Cardiac fibroblast (primary cell): ENCODE results near the gene AFTPH.
A peak's percentile ranks its signal among the peaks of the same experiment; 100 is the strongest.

ENCODE experiments used
- DNase-seq, 2 donors: peaks; one replicate each; pipeline versions ENCODE4 v3.0.0 to v3.0.0-alpha.2; 2010; ENCODE audit warnings: low read depth in 2 of 2
- H3K4me3 ChIP-seq, 2 donors: replicated peaks in 1 of 2; 1 replicate in 1 of 2; 2 replicates in 1 of 2; pipeline ENCODE4 v1.5.1; 2011; ENCODE audit warnings: low read depth in 2 of 2, low read length in 2 of 2, mild to moderate bottlenecking in 2 of 2, moderate library complexity in 1 of 2
- TF ChIP-seq, protein P1 (sequence below): IDR thresholded peaks from one replicate; pipeline ENCODE4 v1.5.1; 2011; ENCODE audit warnings: low read depth, mild to moderate bottlenecking, low read length, inconsistent platforms

AFTPH gene

DNA sequence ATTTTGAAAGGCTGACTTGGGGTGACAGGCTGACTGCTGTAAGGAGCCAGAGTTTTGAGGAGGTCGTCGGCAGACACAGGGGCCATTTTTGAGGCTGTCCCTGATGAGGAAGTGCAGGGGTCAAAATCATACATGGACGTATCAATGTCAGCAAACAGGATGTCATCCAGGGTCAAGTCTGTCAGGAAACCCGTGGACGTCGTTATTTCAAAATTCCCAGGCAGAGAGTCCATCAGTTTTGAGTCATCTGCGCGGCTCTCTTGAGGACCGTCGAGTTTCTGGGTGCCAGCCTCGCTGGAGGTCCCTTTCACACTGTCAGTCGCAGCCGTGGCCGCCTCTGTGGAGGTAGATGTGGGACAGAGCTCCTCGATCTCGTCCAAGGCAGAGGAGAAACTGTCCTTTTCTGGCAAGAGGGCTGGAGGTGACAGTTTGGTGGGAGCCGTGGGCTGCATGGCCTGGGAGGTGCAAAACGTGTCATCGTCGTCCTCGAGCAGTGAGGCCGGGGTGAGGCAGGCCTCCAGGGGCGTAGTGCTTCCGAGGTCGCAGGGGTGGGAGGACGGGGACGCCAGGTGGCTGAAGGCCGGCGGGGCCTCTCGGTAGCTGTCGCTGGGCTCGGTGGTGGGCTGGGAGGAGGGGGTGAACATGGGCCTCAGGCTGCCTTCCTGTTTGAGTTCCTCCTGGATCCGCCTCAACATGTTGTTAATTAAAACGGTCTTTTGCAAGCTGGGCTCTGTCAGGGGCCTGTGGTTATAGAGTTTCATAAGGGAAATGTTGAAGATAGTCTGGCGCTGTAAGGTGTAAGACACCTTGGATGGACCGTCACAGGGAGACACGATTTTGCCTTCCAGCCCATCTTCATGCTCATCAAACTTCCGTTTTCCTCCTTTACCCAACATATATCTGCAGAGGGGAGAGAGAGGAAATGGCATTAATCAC is 112.1 kb downstream of the AFTPH start:
- DNase-seq: no peak
- TF ChIP-seq, protein P1, sequence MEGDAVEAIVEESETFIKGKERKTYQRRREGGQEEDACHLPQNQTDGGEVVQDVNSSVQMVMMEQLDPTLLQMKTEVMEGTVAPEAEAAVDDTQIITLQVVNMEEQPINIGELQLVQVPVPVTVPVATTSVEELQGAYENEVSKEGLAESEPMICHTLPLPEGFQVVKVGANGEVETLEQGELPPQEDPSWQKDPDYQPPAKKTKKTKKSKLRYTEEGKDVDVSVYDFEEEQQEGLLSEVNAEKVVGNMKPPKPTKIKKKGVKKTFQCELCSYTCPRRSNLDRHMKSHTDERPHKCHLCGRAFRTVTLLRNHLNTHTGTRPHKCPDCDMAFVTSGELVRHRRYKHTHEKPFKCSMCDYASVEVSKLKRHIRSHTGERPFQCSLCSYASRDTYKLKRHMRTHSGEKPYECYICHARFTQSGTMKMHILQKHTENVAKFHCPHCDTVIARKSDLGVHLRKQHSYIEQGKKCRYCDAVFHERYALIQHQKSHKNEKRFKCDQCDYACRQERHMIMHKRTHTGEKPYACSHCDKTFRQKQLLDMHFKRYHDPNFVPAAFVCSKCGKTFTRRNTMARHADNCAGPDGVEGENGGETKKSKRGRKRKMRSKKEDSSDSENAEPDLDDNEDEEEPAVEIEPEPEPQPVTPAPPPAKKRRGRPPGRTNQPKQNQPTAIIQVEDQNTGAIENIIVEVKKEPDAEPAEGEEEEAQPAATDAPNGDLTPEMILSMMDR: no peak
- H3K4me3 ChIP-seq: no peak overlapping the region

DNA sequence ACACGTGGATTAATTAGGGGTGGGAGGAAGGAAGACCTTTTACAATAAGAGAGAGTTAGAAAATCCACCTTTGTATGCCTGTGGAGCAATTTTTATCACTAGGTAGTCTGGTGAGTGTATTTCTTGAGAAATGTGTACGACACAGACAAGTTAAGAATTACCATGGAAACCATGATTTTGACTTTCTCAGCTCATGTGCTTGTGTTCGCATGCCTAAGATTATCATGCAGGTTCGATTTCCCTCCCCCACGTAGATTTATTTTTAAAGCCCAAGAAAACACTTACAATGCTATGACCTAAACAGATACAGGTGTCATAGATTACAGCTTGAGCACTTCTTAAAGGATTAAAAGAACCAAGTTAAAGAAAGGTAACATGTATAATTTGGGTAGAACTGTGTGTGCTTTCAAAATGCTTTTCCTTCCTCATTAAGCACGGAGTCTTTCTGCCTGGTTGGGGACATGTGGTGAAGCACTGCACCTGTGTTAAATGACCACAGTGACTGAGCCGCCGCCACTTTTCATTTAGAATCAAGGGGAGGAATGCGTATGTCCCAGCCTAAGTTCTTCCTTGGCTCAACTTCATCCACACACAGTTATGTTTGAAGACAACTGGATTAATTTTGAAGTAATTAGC is 113.0 kb downstream of the AFTPH start:
- no peak overlapping the region for H3K4me3 ChIP-seq
- TF ChIP-seq, protein P1: no peak
- no peak for DNase-seq

DNA sequence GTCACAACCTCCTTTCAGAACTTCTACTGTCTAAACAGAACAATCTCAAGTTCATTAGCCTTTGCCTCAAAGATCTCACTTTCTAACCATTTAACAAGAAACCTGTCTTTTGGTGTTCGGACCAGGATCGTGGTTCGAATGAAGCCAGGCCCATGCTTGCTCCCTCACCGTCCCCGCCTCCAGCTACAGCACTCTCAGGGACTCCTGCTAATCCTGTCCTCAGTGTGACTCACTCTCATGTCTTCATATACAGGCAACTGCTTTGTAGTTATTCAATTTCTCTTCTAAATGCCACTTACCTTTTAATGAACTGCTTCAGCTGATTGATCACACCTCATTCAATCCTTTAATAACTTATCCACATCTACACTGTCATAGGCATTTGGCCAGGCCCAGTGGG is 113.8 kb downstream of the AFTPH start:
- DNase-seq: peak in 1 of 2 donors; percentile 18
- TF ChIP-seq, protein P1: no peak
- no peak overlapping the region for H3K4me3 ChIP-seq

DNA sequence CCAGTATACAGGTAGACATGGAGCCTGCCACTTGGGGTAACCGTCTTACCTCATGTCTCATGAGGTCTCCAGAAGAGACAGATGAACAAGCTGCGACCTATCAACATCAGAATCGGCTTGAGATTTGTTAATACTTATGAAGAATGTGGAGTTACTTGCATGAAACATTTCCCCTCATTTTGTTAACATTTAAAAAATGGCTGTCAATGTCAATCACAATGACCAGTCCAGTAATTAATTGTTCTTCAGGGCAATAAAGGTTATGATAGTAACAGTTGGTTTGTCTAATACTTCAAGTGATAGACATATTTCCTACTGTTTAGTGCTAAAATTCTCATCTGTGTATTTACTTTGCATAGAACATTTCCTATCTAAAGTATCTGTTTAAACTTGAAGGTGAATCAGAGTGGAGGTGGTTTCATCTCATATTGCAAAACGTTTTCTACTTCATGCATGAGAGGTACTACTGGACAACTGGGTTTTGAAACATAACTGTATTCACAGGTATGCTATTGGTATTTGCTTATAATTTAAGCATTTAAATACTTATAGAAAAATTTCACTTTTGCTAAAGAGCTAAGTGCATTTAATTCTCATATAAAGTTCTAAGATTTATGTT is 114.5 kb downstream of the AFTPH start:
- H3K4me3 ChIP-seq: no peak overlapping the region
- DNase-seq: no peak
- TF ChIP-seq, protein P1: no peak

DNA sequence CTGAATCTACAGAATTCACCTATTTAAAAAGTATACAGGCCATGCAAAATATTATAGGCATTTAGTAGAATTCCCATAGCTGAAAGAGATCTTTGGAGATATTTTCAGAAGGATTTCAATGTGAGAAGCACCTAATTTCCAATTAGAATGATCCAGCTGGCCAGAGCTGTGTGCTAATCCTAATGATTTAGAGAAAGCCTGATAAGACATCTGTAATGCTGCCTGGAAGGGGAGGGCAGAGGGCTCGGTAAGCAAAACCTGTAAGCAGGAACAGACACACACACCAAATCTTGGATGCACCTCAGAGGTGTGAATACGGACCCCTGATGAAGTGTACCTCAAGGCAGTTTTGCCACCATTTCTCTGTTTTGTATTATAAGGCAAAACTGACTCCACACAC is 115.6 kb downstream of the AFTPH start:
- no peak for DNase-seq
- no peak overlapping the region for H3K4me3 ChIP-seq
- TF ChIP-seq, protein P1: no peak

DNA sequence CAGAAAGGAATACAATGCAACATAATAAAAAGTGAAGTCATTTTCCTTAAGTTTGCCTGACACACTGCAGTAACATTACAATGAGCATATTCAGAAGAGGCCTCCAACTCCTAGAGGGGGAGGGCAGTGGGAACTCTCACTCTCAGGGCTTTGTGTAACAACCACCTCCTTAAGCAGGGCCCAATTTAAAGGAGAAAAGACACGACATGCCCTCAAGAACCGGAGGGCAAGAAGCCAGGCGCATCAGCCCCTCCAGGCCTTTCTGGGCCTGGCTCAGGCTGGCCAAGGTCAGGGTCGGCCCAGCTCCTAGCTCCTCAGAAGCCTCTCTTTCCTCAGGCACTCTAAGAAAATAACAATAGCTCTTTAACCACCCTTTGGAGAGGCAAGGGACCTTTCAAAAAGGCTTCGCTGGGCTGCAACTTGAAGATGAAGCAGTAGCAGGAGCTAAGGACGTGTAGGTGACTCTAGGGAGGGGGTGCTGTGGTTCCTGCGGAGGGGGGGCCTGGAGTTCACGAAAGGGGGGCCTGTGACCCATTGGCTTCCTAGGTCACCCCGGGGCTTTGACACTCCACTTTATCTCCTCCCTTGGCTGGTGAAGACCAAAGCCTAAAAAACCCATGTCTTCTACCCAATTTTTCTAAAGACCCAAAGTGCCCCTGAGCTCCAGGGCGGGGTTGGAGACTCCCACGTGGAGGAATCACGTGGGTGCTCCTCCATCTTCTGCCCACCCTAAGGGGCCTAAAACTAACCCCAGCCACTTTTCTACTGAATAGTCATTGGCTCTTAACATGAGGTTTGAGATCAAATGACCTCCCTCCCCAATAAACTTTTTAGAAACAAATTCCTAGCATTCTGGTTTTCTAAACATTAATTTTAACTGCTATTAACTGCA is 116.3 kb downstream of the AFTPH start:
- peak in 1 of 2 donors; percentile 39 for DNase-seq
- TF ChIP-seq, protein P1: no peak
- no peak overlapping the region for H3K4me3 ChIP-seq
